Stimulated activated CD4-positive, alpha-beta T cell treated with anti-CD3 and anti-CD28 coated beads, Interleukin-4, amount 100 ng/mL, for 24 hours (primary cell): Measurements from ENCODE around the gene MCRS1.
"Not testable (repeated sequence)": the region's sequence is repeated elsewhere in the genome, so short reads cannot be mapped to it uniquely, and the experiment has no call there.

Experiments
- DNase-seq: peaks from one replicate; pipeline ENCODE4 v3.0.0-alpha.2; 2020

The MCRS1 gene

GRCh38 chr12:49509681-49510080 is 58.3 kb downstream of the MCRS1 start:
- DNase-seq, result not testable (repeated sequence)
